HG03039 (cell line): Measurements from ENCODE around the gene TBX2.
"Not testable (repeated sequence)": the region's sequence is repeated elsewhere in the genome, so short reads cannot be mapped to it uniquely, and the experiment has no call there.

Source experiments
- ATAC-seq: cut with Tn5 transposase; IDR thresholded peaks from one replicate; pipeline ENCODE4 v1.9.1; 2021; ENCODE audit warnings: mild to moderate bottlenecking, moderate library complexity; ENCODE audit not compliant: unreplicated experiment

Gene TBX2

DNA sequence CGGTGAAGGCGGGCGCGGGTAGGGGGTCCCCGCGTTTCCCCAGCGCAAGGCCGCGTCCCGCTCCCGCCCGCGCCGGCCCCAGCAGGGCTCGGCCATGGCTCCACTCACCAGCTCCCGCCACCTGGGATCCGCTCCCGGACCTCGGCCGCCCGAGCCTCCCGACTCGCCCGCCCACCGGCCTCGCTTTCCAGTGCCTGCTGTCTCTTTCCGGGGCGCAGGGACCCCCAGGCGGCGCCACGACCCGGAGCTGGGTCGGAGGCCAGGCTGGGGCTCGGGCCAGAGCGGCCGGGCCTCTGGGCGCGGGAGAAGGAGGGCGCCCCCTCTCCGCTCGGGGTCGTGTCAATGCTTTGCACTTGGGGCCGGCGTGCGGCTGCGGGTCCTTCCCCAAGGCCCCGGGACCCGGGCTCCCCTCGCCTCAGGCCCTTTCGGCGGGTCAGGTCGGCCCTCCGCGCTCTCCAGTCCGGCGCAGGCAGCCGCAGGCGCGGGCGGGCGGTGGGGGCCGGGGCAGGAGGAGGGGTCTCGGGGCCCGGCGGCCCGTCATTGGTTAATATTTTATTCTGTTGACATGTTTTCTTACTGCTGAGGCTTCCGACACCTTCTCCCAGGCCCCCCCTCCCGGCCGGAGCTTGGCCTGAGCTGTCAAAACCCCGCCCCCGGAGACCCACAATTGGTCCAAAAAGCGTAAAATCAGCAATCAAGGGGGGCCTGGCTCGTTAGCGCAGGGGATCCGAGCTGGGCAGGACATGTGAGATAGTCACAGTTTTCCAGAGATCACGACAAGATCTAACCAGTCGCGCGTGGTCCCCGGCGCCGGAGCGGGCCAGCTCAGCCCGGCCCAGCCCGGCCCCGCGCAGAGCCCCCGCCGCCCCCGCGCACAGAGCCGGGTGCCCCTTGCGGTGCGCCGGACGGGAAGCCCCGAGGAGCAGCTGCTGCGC is at the start of gene TBX2:
TSS of gene TBX2 (plus strand) at position 713 of the 935 bp plus-strand sequence. CDS start 334 bp downstream, outside the sequence.
- no peak for ATAC-seq

DNA sequence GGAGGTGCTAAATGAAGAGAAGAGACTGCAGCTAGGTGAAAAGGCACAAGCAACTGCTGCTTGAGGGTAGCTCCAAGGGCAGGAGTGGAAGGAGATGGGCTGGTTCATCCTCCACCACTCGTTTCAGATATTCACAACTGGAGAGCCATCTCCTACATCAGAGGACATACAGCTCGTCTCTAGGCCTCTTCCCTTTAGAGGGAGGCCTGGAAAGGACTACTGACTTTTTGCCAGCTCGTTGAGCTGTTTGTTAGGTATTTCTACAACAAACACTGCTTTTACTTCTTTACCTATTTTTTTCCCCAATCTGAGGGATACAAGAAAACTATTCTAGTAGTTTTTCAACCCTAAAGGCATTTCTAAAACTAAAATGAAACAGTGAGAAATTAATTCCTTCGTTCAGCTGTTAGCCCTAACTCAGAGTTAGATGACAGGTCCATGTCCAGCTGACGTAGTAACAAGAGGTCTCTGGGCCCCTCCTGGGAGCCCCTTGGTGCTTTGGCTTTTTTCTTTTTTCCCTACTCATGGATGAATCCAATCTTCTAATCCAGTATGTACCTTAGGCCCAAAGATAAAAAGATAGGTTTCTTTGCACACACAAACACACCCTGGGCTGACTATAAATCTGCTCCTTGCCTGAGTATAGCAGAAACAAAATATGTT is 47.8 kb upstream of the TBX2 start:
- no peak for ATAC-seq

DNA sequence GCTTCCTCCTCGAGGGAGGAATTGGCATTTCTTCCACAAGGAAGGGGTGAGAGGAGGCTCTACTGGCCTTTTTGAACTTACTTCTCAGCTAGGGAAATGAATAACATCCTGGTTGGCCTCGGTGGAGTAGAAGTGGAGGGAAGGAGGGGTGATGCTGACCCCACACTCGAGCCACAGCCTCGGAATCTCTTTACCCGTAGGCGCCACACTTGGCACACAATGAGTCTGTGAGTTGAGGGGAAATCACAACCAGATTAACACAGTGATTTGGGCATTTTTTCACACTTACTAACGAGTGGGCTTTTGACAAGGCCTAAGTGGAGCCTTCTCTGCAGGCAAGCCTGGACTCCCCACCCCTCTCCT is 47.3 kb upstream of the TBX2 start:
- no peak for ATAC-seq

DNA sequence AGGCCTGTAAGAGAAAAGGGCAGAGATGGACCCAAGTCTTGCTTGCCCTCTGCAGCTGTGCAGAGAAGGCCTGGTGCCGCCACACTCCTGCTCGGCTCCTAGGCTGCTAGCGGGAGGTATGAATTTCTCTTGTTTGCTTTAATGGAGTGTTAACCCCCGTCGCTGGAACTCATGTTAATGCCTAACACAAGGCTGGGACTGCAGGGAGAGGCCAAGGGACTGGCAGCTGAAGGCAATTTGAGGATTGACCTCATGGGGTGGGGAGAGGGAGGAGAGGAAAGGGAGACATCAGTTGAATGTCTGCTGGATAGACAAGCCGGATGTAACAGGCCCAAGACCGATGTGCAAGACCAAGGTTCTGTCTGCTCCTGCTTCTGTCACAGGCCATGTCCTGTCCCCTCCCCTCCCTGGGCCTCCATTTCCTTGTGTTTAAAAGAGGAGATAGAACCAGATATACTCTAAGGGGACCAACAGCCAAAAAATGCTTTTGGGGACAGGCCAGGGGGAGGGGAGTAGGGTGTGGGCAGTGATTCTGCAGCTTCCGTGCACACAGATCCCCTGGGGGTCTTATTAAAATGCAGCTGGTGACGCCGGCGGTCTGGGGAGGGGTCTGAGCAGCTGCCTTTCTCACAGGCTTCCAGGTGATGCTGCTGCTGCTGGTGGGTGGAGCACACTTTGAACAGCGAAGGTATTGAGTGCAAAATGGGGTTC is 46.7 kb upstream of the TBX2 start:
- no peak for ATAC-seq

DNA sequence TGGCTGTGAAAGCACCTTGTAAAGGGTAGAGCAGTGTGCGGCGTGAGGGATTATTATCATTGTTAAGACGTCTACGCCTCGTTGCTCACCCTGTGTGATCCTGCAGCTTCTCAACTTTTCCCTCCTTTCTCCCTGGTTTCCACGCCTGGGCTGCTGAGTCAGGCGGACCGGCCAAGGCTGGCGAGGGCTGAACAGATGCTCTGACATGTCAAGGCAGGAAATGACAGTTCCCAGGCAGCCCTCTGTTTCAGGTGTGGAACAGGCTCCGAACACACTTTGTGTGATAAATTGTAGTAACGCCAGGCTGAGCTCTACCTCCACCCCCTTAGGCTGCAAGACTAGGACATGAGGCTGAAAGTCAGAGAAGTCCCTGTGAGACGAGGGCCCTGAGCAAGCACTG is 46.0 kb upstream of the TBX2 start:
- ATAC-seq = no peak

DNA sequence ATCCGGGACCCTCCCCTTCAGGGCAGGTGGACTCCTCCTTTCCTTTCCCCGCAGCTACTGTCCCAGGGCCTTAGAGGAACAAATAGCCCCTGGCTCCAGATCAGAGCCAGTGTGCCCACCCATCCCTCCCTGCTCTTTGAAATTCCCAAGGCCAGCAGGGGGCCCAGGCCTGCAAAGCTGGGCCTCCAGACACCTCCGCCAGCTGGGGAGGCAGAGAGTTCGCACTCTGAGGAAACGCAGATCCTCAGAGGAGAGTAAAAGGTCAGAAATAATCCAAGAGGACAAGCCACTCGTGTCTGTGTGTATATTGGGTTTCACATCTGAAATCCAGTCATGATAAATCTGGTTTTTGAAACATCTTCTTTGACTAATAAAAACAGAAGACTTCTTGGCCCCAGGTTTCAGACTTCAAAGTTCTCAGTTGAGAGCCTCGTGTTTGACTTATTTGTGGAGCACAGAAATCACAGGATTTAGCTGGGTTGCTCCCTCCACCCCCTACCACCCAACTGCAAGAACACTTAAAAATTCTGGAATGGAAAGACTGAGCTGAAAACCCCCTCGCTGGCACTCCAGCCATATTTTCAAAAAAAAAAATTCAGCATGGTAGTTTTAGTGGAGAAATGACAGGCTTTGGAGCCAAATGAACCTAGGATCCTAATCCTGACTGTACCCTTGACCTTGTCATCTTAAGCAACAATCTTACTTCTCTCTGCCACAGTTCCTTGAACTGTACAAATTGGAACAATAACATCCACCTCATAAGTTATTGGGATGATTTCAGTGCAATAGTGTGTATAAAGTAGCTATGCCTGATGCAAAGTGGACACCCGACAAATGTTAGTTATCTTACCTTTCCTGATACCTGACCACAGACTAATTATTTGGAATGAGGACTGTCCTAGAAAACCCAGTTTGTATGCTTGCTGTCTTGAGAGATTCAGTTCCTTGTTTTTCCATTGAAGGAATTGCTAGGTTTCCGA is 44.5 kb upstream of the TBX2 start:
- ATAC-seq = no peak

DNA sequence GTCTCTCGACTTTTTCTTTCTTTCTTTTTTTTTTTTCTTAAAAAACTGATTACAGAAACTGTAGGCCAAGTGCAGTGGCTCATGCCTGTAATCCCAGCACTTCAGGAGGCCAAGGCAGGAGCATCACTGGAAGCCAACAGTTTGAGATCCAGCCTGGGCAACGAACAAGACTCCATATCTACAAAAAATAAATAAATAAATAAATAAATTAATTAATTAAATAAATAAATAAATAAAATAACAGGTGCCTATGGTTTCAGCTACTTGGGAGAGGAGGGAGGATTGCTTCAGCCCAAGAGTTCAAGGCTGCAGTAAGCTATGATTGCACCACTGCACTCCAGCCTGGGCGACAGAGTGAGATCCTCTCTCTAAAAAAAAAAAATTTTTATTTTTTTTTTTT is 42.6 kb upstream of the TBX2 start:
- not testable (repeated sequence) for ATAC-seq

DNA sequence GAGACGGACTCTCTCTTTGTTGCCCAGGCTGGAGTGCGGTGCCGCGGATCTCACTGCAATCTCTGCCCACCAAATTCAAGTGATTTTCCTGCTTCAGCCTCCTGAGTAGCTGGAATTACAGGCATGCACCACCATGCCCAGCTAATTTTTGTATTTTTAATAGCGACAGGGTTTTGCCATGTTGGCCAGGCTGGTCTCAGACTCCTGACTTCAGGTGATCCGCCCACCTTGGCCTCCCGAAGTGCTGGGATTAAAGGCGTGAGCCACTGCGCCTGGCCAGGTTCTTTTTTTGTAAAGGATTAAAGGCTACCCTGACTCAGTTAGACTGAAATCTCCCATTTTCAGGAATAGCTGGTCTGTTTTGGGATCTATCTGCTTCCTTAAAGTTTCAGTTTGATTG is 40.1 kb upstream of the TBX2 start:
- not testable (repeated sequence) for ATAC-seq

DNA sequence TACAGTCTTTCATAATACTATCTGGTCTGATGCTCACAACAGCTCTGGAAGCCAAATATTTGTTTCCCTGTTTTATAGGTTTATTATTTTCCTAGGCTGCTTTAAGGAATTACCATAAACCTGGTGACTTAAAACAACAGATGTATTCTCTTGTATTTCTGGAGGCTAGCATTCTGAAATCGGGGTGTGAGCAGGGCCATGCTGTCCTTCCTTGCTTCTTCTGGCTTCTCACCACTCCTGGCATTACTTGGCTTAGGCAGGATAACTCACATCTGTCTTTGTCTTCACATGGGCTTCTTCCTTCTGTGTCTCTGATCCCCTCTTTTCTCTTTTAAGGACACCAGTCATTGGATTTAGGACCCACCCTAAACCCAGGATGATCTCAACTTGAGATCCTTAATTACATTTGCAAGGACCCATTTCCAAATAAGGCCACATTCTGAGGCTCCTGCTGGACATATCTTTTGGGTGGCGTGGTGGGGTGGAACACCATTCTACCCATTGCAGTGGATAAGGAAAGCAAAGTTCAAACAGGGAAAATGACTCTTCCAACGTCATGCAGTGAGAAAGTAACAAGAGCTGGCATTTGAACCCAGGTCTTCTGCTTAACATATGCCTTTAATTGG is 39.2 kb upstream of the TBX2 start:
- ATAC-seq = no peak

DNA sequence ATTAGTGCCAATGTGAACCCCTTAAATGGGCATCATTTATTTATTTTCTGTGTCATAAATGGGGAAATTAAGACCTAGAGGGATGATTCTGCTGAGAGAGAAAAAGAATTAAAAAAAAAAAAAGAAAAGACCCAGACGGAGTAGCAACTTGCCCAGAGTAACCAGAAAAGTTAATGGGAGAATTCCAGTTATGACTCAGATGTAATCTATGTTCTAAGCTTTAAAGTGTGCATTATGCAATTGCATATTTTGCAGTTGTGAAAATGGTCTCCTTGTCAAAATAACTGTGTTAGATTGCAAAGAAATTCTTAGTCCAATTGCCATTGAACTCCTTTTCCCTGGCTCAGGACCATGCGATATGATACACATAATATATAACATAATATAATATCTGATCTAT is 38.6 kb upstream of the TBX2 start:
- no peak for ATAC-seq

DNA sequence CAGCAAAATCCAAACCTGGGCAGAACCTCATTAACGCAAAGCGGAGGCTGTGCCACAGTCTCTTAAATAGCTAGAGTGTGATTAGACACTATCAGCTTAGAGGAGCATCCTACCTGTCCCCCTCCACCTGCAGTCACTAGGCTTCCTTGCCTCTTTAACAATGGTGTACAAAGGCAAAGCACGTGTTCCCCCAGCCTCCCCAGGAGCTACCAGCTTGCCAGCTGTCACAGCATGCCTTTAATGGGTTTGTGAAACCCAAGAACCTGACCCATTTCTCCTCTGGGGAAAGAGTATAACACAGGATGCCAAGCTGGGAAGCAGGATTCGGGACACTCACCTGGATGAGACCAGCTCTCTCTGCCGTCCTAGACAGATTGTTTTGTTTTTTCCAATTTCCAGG is 37.2 kb upstream of the TBX2 start:
- ATAC-seq = no peak

DNA sequence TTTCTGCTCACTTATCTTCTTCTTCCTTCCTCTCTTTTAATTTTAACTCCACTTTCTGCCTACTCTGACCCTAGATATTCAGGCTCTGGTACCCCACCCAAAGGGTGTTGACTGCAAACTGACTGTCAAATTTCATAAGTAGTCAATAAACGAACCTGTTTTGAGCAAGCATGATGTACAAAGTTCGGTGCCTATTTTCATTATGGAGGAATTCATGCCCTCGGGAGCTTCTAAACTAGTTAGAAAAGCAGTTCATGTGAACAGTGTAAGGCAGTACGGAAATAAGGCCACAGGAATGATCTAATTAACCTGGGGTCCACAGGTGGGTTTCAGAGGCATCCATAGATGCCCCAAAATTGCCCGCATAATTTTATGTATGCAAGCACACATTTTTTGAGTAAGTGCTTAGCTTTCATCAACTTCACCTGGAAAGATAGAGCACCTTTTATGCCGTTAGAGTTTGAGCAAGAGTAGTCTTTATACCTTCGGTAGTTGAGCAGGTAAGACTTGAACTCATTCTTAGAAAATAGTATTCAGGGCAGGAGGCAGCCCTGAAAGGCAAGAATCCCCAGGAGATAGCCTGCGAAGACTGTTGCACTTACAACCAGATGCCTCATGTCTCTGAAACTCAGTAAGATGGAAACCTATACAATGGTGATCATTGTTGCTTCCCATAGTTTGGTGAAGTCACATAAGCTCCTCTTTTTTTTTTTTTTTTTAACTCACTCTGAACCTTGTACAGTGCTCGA is 36.6 kb upstream of the TBX2 start:
- ATAC-seq = no peak

DNA sequence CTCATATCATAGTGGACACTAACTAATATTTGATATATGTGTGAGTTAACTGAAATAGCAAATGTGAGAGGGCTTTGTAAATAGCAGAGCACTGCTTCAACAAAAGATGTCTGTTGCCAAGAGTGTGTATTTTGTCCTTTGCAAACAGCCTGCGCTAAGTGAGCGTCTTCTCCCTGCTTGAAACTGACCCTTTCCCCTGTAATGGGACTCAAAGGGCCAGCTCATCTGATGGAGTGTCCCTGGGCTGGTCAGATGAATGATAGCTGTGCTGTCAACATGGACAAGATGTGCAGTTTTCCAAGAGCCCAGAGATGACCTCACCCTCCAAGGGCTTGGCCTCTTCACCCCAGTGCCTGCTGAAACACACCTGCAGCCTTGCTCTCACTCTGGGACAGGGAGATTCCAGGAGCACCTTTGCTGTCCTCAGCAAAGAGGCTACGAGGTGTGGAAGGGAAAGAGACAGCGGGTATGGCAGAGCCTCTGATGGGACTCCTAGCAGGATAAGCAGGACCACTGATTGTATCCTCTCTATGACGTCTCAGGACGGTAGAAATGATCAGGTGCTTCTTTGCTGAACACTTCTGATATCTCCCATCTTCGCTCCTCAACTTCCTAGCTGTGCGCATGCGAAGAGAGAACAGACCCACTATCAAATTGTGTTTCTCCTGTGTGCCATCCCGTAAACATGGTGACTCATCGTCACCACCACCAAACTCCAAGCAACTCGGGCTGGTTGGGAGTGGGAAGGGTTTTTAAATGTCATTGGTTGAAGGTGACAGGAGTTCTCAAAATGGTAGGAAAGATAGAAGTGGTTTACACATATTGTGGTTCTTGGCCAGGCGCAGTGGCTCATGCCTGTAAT is 35.8 kb upstream of the TBX2 start:
- ATAC-seq = no peak

DNA sequence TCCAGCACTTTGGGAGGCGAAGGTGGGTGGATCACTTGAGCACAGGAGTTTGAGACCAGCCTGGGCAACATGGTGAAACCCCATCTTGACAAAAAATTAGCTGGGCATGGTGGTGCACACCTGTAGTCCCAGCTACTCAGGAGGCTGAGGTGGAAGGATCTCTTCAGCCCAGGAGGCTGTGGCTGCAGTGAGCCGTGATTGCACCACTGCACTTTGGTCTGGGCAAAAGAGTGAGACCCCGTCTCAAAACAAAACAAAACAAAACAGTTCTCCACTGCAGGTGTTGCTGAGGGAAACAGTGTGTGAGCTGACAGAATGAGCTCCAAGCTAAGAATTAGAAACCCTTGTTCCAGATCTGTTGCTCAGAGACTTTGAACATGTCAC is 35.2 kb upstream of the TBX2 start:
- no peak for ATAC-seq

DNA sequence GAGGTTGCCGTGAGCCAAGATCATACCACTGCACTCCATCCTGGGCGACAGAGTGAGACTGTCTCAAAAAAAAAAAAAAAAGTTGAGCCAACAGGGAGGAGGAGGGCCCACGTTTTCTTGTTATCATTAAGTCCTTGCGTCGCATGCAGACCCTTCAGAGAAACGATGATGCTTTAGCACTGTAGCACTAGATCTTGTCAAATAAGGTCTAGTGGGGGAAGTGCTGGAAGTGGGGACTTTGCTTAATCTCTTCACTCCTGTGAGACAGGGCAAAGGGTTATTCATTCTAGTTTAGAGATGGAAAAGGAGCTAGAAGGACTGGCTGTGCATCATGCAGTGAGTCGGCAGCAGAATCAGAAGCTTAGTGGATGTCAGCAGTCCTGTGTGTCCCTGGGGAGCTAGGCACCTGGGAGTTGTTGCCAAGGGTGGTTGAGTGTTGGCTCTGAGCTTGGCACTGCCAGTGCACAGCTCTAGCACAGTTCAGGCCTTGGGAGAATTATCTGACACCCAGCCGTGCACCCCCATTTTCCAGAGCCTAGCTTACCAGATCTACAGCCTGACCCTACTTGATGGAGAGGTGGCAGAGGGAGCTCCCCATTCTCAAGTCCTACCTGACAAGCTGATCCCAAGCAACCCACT is 33.4 kb upstream of the TBX2 start:
- ATAC-seq = no peak

DNA sequence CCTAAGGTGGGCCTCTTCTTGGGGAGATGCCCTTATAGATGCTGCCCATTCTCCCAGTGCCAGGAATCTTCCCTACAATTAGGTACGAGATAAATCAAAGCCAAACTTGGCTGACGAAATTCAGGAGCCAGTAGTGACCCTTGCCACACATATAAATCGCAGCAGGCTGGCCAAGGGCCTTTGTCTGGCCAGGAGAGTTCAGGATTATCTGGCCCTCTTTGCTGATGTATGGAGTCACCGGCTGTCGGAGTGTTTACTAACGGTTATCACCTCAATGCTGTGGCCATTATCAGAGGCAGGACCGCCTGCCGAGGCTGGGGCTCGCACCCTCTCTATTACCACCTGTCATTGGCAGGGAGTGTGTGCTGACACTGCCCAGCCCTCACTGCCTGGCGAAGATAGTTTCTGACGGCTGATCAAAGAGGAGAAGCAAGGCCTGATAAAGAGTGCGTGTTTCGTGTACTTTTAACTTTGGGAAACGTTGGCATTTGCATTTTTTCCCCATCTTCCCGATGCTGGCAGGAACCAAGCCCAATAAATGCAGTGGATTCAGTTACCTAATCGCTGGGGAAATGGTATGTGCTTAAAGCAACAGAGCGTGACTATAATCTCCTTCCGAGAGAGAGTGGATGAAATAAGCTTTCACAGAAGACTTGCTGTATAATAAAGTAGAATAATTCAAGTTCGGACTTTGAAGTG is 32.8 kb upstream of the TBX2 start:
- no peak for ATAC-seq

DNA sequence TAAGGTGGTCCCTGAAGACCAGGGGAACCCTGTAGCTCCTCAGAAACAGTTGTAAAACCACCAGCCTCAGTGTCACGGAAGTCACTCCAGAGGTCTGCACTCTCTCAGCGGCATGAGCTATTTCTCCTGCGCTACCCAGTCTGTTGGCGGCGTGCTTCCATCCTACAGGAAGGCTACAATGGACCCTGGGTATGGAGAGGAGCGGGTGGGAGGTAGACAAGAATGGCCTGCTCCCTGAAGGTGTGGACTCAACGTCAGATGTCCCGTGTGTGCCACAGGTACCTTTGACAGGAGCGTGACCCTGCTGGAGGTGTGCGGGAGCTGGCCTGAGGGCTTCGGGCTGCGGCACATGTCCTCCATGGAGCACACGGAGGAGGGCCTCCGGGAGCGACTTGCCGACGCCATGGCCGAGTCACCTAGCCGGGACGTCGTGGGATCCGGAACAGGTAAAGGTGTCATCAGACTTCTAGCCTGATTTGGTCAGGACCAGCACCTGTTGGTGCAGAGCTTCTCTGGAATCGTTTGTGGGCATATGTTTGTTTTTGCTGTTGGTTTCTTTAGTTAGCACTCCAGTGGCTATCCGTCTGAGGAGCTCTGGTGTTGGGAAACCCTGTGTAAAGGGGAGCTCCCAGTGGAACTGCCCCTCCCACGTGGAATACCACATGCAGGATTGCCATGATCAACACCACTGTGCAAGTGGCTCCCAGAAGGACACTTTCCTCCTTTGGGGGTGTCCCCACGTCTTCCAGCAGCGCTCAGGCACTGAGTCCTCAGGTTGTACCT is 31.4 kb upstream of the TBX2 start:
- ATAC-seq = no peak
